SK-N-SH (cell line): ENCODE measurements around the gene TCN2. TPM values are rescaled to one million over a fixed set of nuclear protein-coding genes. Genes with fewer than 3 reads are reported as not detected.

Source experiments
- CTCF ChIP-seq: fragments of 200-600 bp; sonication (generic); IDR thresholded peaks from 2 replicates; pipeline ENCODE4 v1.6.1; 2017; ENCODE audit warnings: antibody characterized with exemption, mild to moderate bottlenecking, moderate library complexity
- EP300 ChIP-seq, 2 experiments: IDR thresholded peaks; 2 replicates each; pipeline versions ENCODE4 v1.4.0 to v1.6.1; 2012; ENCODE audit warnings: borderline replicate concordance in 1 of 2, low read depth in 1 of 2, low read length in 1 of 2
- EZH2phosphoT487 ChIP-seq: fragments of 200-600 bp; sonication (generic); IDR thresholded peaks from 2 replicates; pipeline ENCODE4 v1.6.1; 2017; ENCODE audit warnings: low read depth, mixed run types, mild to moderate bottlenecking, antibody characterized with exemption, moderate library complexity, borderline replicate concordance
- GABPA ChIP-seq: IDR thresholded peaks from 2 replicates; pipeline ENCODE4 v1.4.0; 2012; ENCODE audit warnings: low read depth, mild to moderate bottlenecking
- IRF3 ChIP-seq: fragments of 150-350 bp; IDR thresholded peaks from 2 replicates; pipeline ENCODE4 v1.6.1; 2016; ENCODE audit warnings: mild to moderate bottlenecking, low read depth, low read length
- JUND ChIP-seq: IDR thresholded peaks from 2 replicates; pipeline ENCODE4 v1.4.0; 2012
- MEF2A ChIP-seq: IDR thresholded peaks from 2 replicates; pipeline ENCODE4 v1.4.0; 2012; ENCODE audit warnings: low read depth, borderline replicate concordance
- MXI1 ChIP-seq: IDR thresholded peaks from 2 replicates; pipeline ENCODE4 v1.6.1; 2012; ENCODE audit warnings: mild to moderate bottlenecking, low read depth, low read length, improper control_type of control experiment
- REST ChIP-seq: IDR thresholded peaks from 2 replicates; pipeline ENCODE4 v1.6.1; 2012; ENCODE audit warnings: mild to moderate bottlenecking, low read depth, low read length, moderate library complexity
- SMC3 ChIP-seq: IDR thresholded peaks from 2 replicates; pipeline ENCODE4 v1.6.1; 2012; ENCODE audit warnings: low read depth, low read length, improper control_type of control experiment
- ZBTB33 ChIP-seq: IDR thresholded peaks from 2 replicates; pipeline ENCODE4 v1.4.0; 2012; ENCODE audit warnings: low read depth, borderline replicate concordance
- polyA plus RNA-seq, 3 experiments: library from polyadenylated mRNA; depleted of rRNA; stranded (reverse); fragments of >200 nt; gene quantifications; 2 replicates each; pipeline ENCODE4 v1.2.3, GENCODE V29; 2012

The TCN2 gene
- polyA plus RNA-seq, 1 of the 3 experiments (the other 2 are of a cell fraction), result 4.1 TPM

- TF ChIP-seq REST (no peak), IRF3 (no peak), SMC3 (no peak), JUND (no peak), EP300 (IDR thresholded peaks at IDR 0.05; ENCODE audit: borderline replicate concordance in 1 of 2, low read depth in 1 of 2, low read length in 1 of 2) (no peak), EZH2phosphoT487 (no peak), GABPA (no peak), MEF2A (no peak), ZBTB33 (no peak), MXI1 (no peak), CTCF (no peak)
Observed at GRCh38 chr22:30607939-30608338, 965 bp downstream of the TCN2 start (continued).
